ENCODE measurements around the gene DNAH10. TPM values are rescaled to one million over a fixed set of nuclear protein-coding genes. Genes with fewer than 3 reads are reported as not detected.

The DNAH10 gene
- total RNA-seq, 1 donor from 2014 or later, result 0.17 TPM

GRCh38 chr12:123891011-123891410 is 128.9 kb downstream of the DNAH10 start:
- DNase-seq (ENCODE audit: low read depth), result no peak
- H3K4me3 ChIP-seq (ENCODE audit: low read depth, low read length), result no peak overlapping the region
- TF ChIP-seq CTCF (conservative IDR thresholded peaks at IDR 0.05; ENCODE audit: low read depth, low read length), result no peak

GRCh38 chr12:123891516-123892179 is 129.5 kb downstream of the DNAH10 start:
- no peak for DNase-seq (ENCODE audit: low read depth)
- TF ChIP-seq CTCF (conservative IDR thresholded peaks at IDR 0.05; ENCODE audit: low read depth, low read length), result no peak
- no peak overlapping the region for H3K4me3 ChIP-seq (ENCODE audit: low read depth, low read length)

GRCh38 chr12:123892180-123892559 is 130.1 kb downstream of the DNAH10 start:
- no peak for DNase-seq (ENCODE audit: low read depth)
- H3K4me3 ChIP-seq (ENCODE audit: low read depth, low read length), result no peak overlapping the region
- TF ChIP-seq CTCF (conservative IDR thresholded peaks at IDR 0.05; ENCODE audit: low read depth, low read length), result no peak

- no peak for DNase-seq (ENCODE audit: low read depth)
Measured at GRCh38 chr12:123892853-123893252, 130.8 kb downstream of the DNAH10 start.

DNA sequence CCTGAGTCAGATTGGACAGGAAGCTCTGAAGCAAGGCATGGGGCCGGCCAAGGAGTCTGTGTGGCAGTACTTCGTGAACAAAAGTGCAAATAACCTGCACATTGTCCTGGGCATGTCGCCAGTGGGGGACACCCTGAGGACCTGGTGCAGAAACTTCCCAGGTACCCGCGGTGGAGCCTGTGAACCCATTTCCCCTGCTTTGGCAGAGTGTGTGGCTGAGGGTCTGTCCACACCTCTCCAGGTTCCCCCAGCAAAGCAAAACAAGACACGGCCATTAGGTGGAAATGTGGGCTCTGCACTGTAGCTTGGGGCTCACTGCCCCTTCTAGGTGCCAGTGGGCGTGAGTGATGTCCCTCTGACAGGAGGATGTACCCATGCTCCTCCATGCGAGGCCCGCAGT is 131.2 kb downstream of the DNAH10 start:
- TF ChIP-seq CTCF (conservative IDR thresholded peaks at IDR 0.05; ENCODE audit: low read depth, low read length), result no peak
- no peak for DNase-seq (ENCODE audit: low read depth)
- no peak overlapping the region for H3K4me3 ChIP-seq (ENCODE audit: low read depth, low read length)

More at GRCh38 chr12:123892853-123893252, 130.8 kb downstream of the DNAH10 start:
- no peak for TF ChIP-seq CTCF (conservative IDR thresholded peaks at IDR 0.05; ENCODE audit: low read depth, low read length)
- no peak overlapping the region for H3K4me3 ChIP-seq (ENCODE audit: low read depth, low read length)

DNA sequence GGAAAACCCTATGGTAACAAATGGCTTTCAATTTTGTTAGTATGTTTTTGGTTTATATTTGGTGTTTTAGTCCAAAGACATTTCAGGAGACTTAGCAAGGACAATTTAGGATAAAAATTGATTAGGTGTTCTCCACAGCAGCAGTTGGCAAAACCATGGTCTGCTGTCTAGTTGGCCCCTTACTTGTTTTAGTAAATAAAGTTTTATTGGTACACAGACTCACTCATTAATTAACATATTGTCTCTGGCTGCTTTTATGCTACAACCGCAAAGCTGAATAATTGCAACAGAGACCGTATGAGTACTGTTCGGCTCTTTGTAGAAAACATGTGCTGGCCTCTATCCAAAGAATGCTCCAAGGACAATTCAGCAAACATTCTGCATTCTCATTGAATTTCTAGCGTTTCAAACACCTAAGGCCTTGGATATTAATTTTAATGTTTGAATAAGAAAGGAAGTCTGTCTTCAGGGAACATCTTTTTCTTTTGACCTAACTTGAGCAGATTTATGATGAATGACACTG is 132.8 kb downstream of the DNAH10 start:
- DNase-seq (ENCODE audit: low read depth), result no peak
- no peak for TF ChIP-seq CTCF (conservative IDR thresholded peaks at IDR 0.05; ENCODE audit: low read depth, low read length)
- no peak overlapping the region for H3K4me3 ChIP-seq (ENCODE audit: low read depth, low read length)

DNA sequence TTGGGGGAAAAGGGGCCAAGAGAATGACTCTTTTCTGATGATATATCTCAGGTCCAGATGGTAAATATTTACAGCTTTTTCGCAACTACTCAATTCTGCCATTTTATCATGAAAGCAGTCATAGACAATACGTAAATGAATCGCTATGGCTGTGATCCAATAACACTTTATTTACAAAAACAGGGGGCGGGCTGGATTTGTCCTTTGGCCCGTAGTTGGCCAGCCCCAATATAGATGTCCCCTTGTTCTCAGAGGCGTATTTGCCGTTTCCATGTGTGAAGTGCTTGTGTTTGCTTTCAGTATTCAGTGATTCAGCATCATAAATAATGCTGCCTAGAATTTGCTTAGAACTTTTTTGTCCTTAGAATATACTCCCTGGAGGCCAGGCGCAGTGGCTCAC is 133.3 kb downstream of the DNAH10 start:
- TF ChIP-seq CTCF (conservative IDR thresholded peaks at IDR 0.05; ENCODE audit: low read depth, low read length), result no peak
- H3K4me3 ChIP-seq (ENCODE audit: low read depth, low read length), result no peak overlapping the region
- DNase-seq (ENCODE audit: low read depth), result no peak

Data from epithelial cell of proximal tubule (primary cell).